SH-SY5Y (cell line): ENCODE measurements around the gene CAV1.

Source experiments
- GATA2 ChIP-seq: IDR thresholded peaks from 2 replicates; pipeline ENCODE4 v1.6.1; 2011; ENCODE audit warnings: mild to moderate bottlenecking, low read depth, low read length
- GATA3 ChIP-seq: IDR thresholded peaks from 2 replicates; pipeline ENCODE4 v1.6.1; 2011; ENCODE audit warnings: low read depth, mild to moderate bottlenecking, low read length, moderate library complexity

- TF ChIP-seq GATA2 (no peak), GATA3 (no peak)
Observed at GRCh38 chr7:116549370-116549769, 24.5 kb downstream of the CAV1 start.
